ENCODE data around the gene COQ3. TPM values are rescaled to one million over a fixed set of nuclear protein-coding genes. Genes with fewer than 3 reads are reported as not detected.

COQ3 gene
- polyA plus RNA-seq, 2 of the 4 experiments (the other 2 are of a cell fraction) = 13.1 to 17.2 TPM

- 93% methylated on average over 2 of the region's 2 CpGs for WGBS (ENCODE audit: missing lambda C conversion rate)
- no peak overlapping the region for H3K4me3 ChIP-seq
- H3K4me2 ChIP-seq = no peak overlapping the region
- no peak overlapping the region for H3K27ac ChIP-seq
- no peak for TF ChIP-seq MAX (IDR thresholded peaks at IDR 0.05)
- TF ChIP-seq USF2 (IDR thresholded peaks at IDR 0.05) = no peak
- no peak for TF ChIP-seq PHF8 (IDR thresholded peaks at IDR 0.05; ENCODE audit: borderline replicate concordance, low read depth)
- no peak for TF ChIP-seq ELK1 (IDR thresholded peaks at IDR 0.05; ENCODE audit: low read depth, low read length)
- no peak for TF ChIP-seq CBX2 (IDR thresholded peaks at IDR 0.05; ENCODE audit: borderline replicate concordance, low read depth)
- TF ChIP-seq NPAS2 (CRISPR knock-in tag; IDR thresholded peaks at IDR 0.05; ENCODE audit: borderline replicate concordance) = no peak
- TF ChIP-seq FOSL2 (IDR thresholded peaks at IDR 0.05) = no peak
- TF ChIP-seq FOSL2 (CRISPR knock-in tag; IDR thresholded peaks at IDR 0.05) = no peak
- TF ChIP-seq HOXA7 (CRISPR knock-in tag; IDR thresholded peaks at IDR 0.05) = no peak
- TF ChIP-seq ZNF302 (CRISPR knock-in tag; IDR thresholded peaks at IDR 0.05) = no peak
- TF ChIP-seq E2F6 (IDR thresholded peaks at IDR 0.05; ENCODE audit: borderline replicate concordance, low read depth) = no peak
- no peak for TF ChIP-seq EP300 (IDR thresholded peaks at IDR 0.05)
- TF ChIP-seq JUNB (IDR thresholded peaks at IDR 0.05) = no peak
- no peak for TF ChIP-seq NR3C1 (IDR thresholded peaks at IDR 0.05)
- no peak for TF ChIP-seq SREBF2 (IDR thresholded peaks at IDR 0.05)
- TF ChIP-seq RNF2 (IDR thresholded peaks at IDR 0.05; ENCODE audit: borderline replicate concordance, low read depth) = no peak
- no peak for TF ChIP-seq MAZ (IDR thresholded peaks at IDR 0.05; ENCODE audit: borderline replicate concordance, low read depth, low read length)
- no peak for TF ChIP-seq BHLHE40 (IDR thresholded peaks at IDR 0.05; ENCODE audit: low read depth, low read length)
- no peak for TF ChIP-seq RAD21 (conservative IDR thresholded peaks at IDR 0.05 in 1 of 2, IDR thresholded peaks at IDR 0.05 in 1 of 2)
- TF ChIP-seq HOXB5 (CRISPR knock-in tag; IDR thresholded peaks at IDR 0.05) = no peak
- TF ChIP-seq CTCF (IDR thresholded peaks at IDR 0.05) = no peak
- DNase-seq (ENCODE audit: low read depth in 1 of 2, low spot score in 1 of 2) (no peak), ATAC-seq (no peak), FAIRE-seq (no peak)
- POLR2A ChIA-PET = no interaction called here
- CTCF ChIA-PET = interaction anchor here (0.9 kb wide), 1 partner anchor 11 kb away, joined by 3 read pairs; no protein-coding TSS in a partner anchor
- H3K9me3 ChIP-seq = no peaks in the 10 kb centered on the region
- H3K4me1 ChIP-seq = peaks cover 14% of the 10 kb centered on the region; the same call in 2 of the 3 replicates
Measured at GRCh38 chr6:99431901-99432300, 37.9 kb upstream of the COQ3 start.

GRCh38 chr6:99427988-99428387 is 34.0 kb upstream of the COQ3 start:
- no peak overlapping the region for H3K4me2 ChIP-seq
- H3K4me3 ChIP-seq = no peak overlapping the region
- peaks cover 23% of the 10 kb centered on the region; the same call in 2 of the 3 replicates for H3K4me1 ChIP-seq
- ChIA-PET POLR2A (no interaction called here), CTCF (no interaction called here)
- no peak for TF ChIP-seq HEYL (CRISPR knock-in tag; IDR thresholded peaks at IDR 0.05)
- no peak for TF ChIP-seq REST (IDR thresholded peaks at IDR 0.05)
- TF ChIP-seq MAX (IDR thresholded peaks at IDR 0.05) = no peak
- TF ChIP-seq ELK1 (IDR thresholded peaks at IDR 0.05; ENCODE audit: low read depth, low read length) = no peak
- no peak for TF ChIP-seq MYC (IDR thresholded peaks at IDR 0.05; ENCODE audit: borderline replicate concordance, low read length)
- TF ChIP-seq CBX8 (IDR thresholded peaks at IDR 0.05) = no peak
- no peak for TF ChIP-seq USF2 (IDR thresholded peaks at IDR 0.05)
- no peak overlapping the region for H3K27ac ChIP-seq
- H3K9me3 ChIP-seq = no peaks in the 10 kb centered on the region
- 94% methylated on average over 5 of the region's 5 CpGs for WGBS (ENCODE audit: missing lambda C conversion rate)
- ATAC-seq (no peak), DNase-seq (ENCODE audit: low read depth in 1 of 2, low spot score in 1 of 2) (no peak), FAIRE-seq (no peak)
